Neural progenitor cell (in vitro differentiated cells): ENCODE results near the gene ZNF331. TPM values are rescaled to one million over a fixed set of nuclear protein-coding genes. Genes with fewer than 3 reads are reported as not detected.
"Not testable (repeated sequence)": the region's sequence is repeated elsewhere in the genome, so short reads cannot be mapped to it uniquely, and the experiment has no call there.

Experiments
- DNase-seq: peaks from one replicate; pipeline ENCODE4 v3.0.0-alpha.2; 2016; ENCODE audit warnings: low spot score
- H2AFZ ChIP-seq: fragments of 200-600 bp; sonication (generic); replicated peaks from 2 replicates; pipeline ENCODE4 v1.6.1; 2016; ENCODE audit warnings: antibody characterized with exemption
- H3F3A ChIP-seq: fragments of 200-600 bp; sonication (generic); 2 replicates; pipeline ENCODE4 v1.6.1; 2016; ENCODE audit warnings: antibody characterized with exemption, low read depth
- H3K27ac ChIP-seq: fragments of 200-600 bp; sonication (generic); 2 replicates; pipeline ENCODE4 v1.5.1; 2016; ENCODE audit warnings: mild to moderate bottlenecking
- H3K27me3 ChIP-seq: fragments of 200-600 bp; sonication (generic); 2 replicates; pipeline ENCODE4 v1.6.1; 2016; ENCODE audit warnings: mild to moderate bottlenecking, moderate library complexity
- H3K36me3 ChIP-seq: fragments of 200-600 bp; sonication (generic); 2 replicates; pipeline ENCODE4 v1.5.1; 2016
- H3K4me1 ChIP-seq: fragments of 200-600 bp; sonication (generic); 2 replicates; pipeline ENCODE4 v1.6.1; 2016; ENCODE audit warnings: mixed run types
- H3K4me2 ChIP-seq: fragments of 200-600 bp; sonication (generic); 2 replicates; pipeline ENCODE4 v1.6.1; 2016
- H3K4me3 ChIP-seq: fragments of 200-600 bp; sonication (generic); 2 replicates; pipeline ENCODE4 v1.5.1; 2016
- H3K79me2 ChIP-seq: fragments of 200-600 bp; sonication (generic); 2 replicates; pipeline ENCODE4 v1.6.1; 2016; ENCODE audit warnings: low read depth
- H3K9ac ChIP-seq: fragments of 200-600 bp; sonication (generic); 2 replicates; pipeline ENCODE4 v1.6.1; 2016
- H3K9me3 ChIP-seq: fragments of 200-600 bp; sonication (generic); 2 replicates; pipeline ENCODE4 v1.5.1; 2016; ENCODE audit warnings: low read depth
- H4K20me1 ChIP-seq: fragments of 200-600 bp; sonication (generic); 2 replicates; pipeline ENCODE4 v1.6.1; 2016; ENCODE audit warnings: low read depth
- H3K27ac Mint-ChIP-seq: 3 replicates; pipeline ENCODE4 v1.8.0; 2021; ENCODE audit warnings: mixed read lengths
- H3K27me3 Mint-ChIP-seq: 2 replicates; pipeline ENCODE4 v1.8.0; 2022; ENCODE audit warnings: low read depth, mild to moderate bottlenecking, inconsistent platforms, moderate library complexity, mixed read lengths; ENCODE audit not compliant: insufficient read depth
- H3K36me3 Mint-ChIP-seq: 3 replicates; pipeline ENCODE4 v1.8.0; 2021; ENCODE audit warnings: mixed read lengths
- H3K4me1 Mint-ChIP-seq: 3 replicates; pipeline ENCODE4 v1.8.0; 2021; ENCODE audit warnings: mixed read lengths
- H3K4me3 Mint-ChIP-seq: 3 replicates; pipeline ENCODE4 v1.8.0; 2021; ENCODE audit warnings: mild to moderate bottlenecking, moderate library complexity, mixed read lengths
- H3K9me3 Mint-ChIP-seq: 3 replicates; pipeline ENCODE4 v1.8.0; 2020; ENCODE audit warnings: mixed read lengths
- CTCF ChIP-seq: fragments of 200-600 bp; sonication (generic); IDR thresholded peaks from 2 replicates; pipeline ENCODE4 v1.5.1; 2017; ENCODE audit warnings: antibody characterized with exemption, mild to moderate bottlenecking
- EZH2 ChIP-seq: fragments of 200-600 bp; sonication (generic); IDR thresholded peaks from 2 replicates; pipeline ENCODE4 v1.6.1; 2017; ENCODE audit warnings: antibody characterized with exemption, mild to moderate bottlenecking, moderate library complexity
- EZH2phosphoT487 ChIP-seq: fragments of 200-600 bp; sonication (generic); IDR thresholded peaks from 2 replicates; pipeline ENCODE4 v1.6.1; 2017; ENCODE audit warnings: antibody characterized with exemption
- total RNA-seq: library from RNA; depleted of rRNA; stranded (reverse); fragments of >200 nt; gene quantifications from 2 replicates; pipeline ENCODE4 v1.2.3, GENCODE V29; 2015; ENCODE audit warnings: low replicate concordance

The ZNF331 gene
- total RNA-seq, 1 donor from 2014 or later = 68.5 TPM

- not testable (repeated sequence) for H3K27me3 ChIP-seq
Measured at GRCh38 chr19:53504365-53504703, 33.6 kb upstream of the ZNF331 start.

GRCh38 chr19:53504885-53505284 lies 33.1 kb upstream of the ZNF331 start:
- H4K20me1 ChIP-seq = no peaks in the 10 kb centered on the region
- no peak overlapping the region for H3K9ac ChIP-seq
- no peaks in the 10 kb centered on the region for H3K27me3 ChIP-seq
- TF ChIP-seq CTCF (no peak), EZH2 (no peak), EZH2phosphoT487 (no peak)
- no peak overlapping the region for H3K4me3 ChIP-seq
- no peaks in the 10 kb centered on the region for H3K4me1 Mint-ChIP-seq
- H3K36me3 Mint-ChIP-seq = no peaks in the 10 kb centered on the region
- no peaks in the 10 kb centered on the region for H3K36me3 ChIP-seq
- no peak overlapping the region for H2AFZ ChIP-seq
- no peak overlapping the region for H3K4me2 ChIP-seq
- peaks cover 10% of the 10 kb centered on the region for H3K27me3 Mint-ChIP-seq
- no peak overlapping the region for H3K27ac ChIP-seq
- no peaks in the 10 kb centered on the region for H3F3A ChIP-seq
- peaks cover 12% of the 10 kb centered on the region for H3K9me3 Mint-ChIP-seq
- H3K9me3 ChIP-seq = no peaks in the 10 kb centered on the region
- no peaks in the 10 kb centered on the region for H3K79me2 ChIP-seq
- no peak for DNase-seq
- H3K27ac Mint-ChIP-seq = no peak overlapping the region
- no peak overlapping the region for H3K4me3 Mint-ChIP-seq
- no peaks in the 10 kb centered on the region for H3K4me1 ChIP-seq

More at GRCh38 chr19:53504365-53504703, 33.6 kb upstream of the ZNF331 start:
- H3K4me3 ChIP-seq, H3K27me3 Mint-ChIP-seq, H4K20me1 ChIP-seq, H3F3A ChIP-seq, H3K9me3 ChIP-seq, H3K36me3 Mint-ChIP-seq, H3K4me1 Mint-ChIP-seq, H3K79me2 ChIP-seq, H3K36me3 ChIP-seq, H3K27ac Mint-ChIP-seq, H3K4me3 Mint-ChIP-seq, H3K4me1 ChIP-seq, H3K9ac ChIP-seq, H2AFZ ChIP-seq, H3K27ac ChIP-seq: not testable (repeated sequence)
- peak; percentile 29 for TF ChIP-seq CTCF
- peaks cover 10% of the 10 kb centered on the region for H3K9me3 Mint-ChIP-seq
- peak overlapping the region; percentile 44 for H3K4me2 ChIP-seq
- DNase-seq = peak; percentile 32

GRCh38 chr19:53506728-53507127 lies 31.2 kb upstream of the ZNF331 start:
- H3K4me3 ChIP-seq = no peak overlapping the region
- H4K20me1 ChIP-seq = no peaks in the 10 kb centered on the region
- no peak overlapping the region for H3K9ac ChIP-seq
- H3K36me3 ChIP-seq = no peaks in the 10 kb centered on the region
- H3K27me3 ChIP-seq = no peaks in the 10 kb centered on the region
- no peaks in the 10 kb centered on the region for H3F3A ChIP-seq
- H3K9me3 ChIP-seq = no peaks in the 10 kb centered on the region
- no peaks in the 10 kb centered on the region for H3K36me3 Mint-ChIP-seq
- TF ChIP-seq CTCF (no peak), EZH2 (no peak), EZH2phosphoT487 (no peak)
- no peak overlapping the region for H3K27ac ChIP-seq
- H3K4me1 Mint-ChIP-seq = no peaks in the 10 kb centered on the region
- H3K27me3 Mint-ChIP-seq = peaks cover 10% of the 10 kb centered on the region
- DNase-seq = no peak
- H3K4me3 Mint-ChIP-seq = no peak overlapping the region
- H3K4me1 ChIP-seq = no peaks in the 10 kb centered on the region
- peaks cover 12% of the 10 kb centered on the region for H3K9me3 Mint-ChIP-seq
- no peaks in the 10 kb centered on the region for H3K79me2 ChIP-seq
- H3K4me2 ChIP-seq = no peak overlapping the region
- H3K27ac Mint-ChIP-seq = no peak overlapping the region
- H2AFZ ChIP-seq = no peak overlapping the region
